PC-3 (cell line): ENCODE measurements around the gene VPS26B. TPM values are rescaled to one million over a fixed set of nuclear protein-coding genes. Genes with fewer than 3 reads are reported as not detected.
"Not testable (repeated sequence)": the region's sequence is repeated elsewhere in the genome, so short reads cannot be mapped to it uniquely, and the experiment has no call there.

Experiments used
- ATAC-seq: fragments of 200-7000 bp; cut with Tn5 transposase; 2 replicates; pipeline ENCODE4 v1.9.1; 2020; ENCODE audit warnings: mild to moderate bottlenecking, moderate library complexity
- BruUV-seq: library from RNA; stranded (reverse); fragments of 400-500 nt; replicated peaks from 2 replicates; lab custom pipeline; 2021; lab: Mats Ljungman, UMichigan
- CTCF ChIA-PET: fragments of 300-600 bp; sonication (Branson Sonifier 250); formaldehyde crosslinking; loops from one replicate; lab custom pipeline; 2022; ENCODE audit warnings: antibody characterized with exemption; lab: Charles Lee
- POLR2A ChIA-PET: fragments of 300-600 bp; sonication (Branson Sonifier 250); formaldehyde crosslinking; loops from one replicate; lab custom pipeline; 2022; ENCODE audit warnings: antibody characterized with exemption; ENCODE audit not compliant: unreplicated experiment; lab: Charles Lee
- DNase-seq: peaks from one replicate; pipeline ENCODE4 v3.0.0-alpha.2; 2015
- H2AFZ ChIP-seq: fragments of 300-600 bp; sonication (generic); 2 replicates; pipeline ENCODE4 v1.6.0; 2016; ENCODE audit warnings: antibody characterized with exemption, low read length
- H3F3A ChIP-seq: fragments of 300-600 bp; sonication (generic); one replicate; pipeline ENCODE4 v1.6.0; 2017; ENCODE audit warnings: antibody characterized with exemption, low read length, control low read depth, mild to moderate bottlenecking; ENCODE audit not compliant: unreplicated experiment
- H3K27ac ChIP-seq: fragments of 300-600 bp; sonication (generic); 2 replicates; pipeline ENCODE4 v1.5.1; 2016; ENCODE audit warnings: mild to moderate bottlenecking, low read length
- H3K27me3 ChIP-seq: fragments of 300-600 bp; sonication (generic); 2 replicates; pipeline ENCODE4 v1.6.1; 2016; ENCODE audit warnings: low read length, mixed read lengths
- H3K36me3 ChIP-seq: fragments of 300-600 bp; sonication (generic); 2 replicates; pipeline ENCODE4 v1.6.1; 2016; ENCODE audit warnings: low read depth, mixed run types, low read length, mixed read lengths
- H3K4me1 ChIP-seq: fragments of 300-600 bp; sonication (generic); 2 replicates; pipeline ENCODE4 v1.5.1; 2016; ENCODE audit warnings: low read length; ENCODE audit not compliant: insufficient read depth
- H3K4me2 ChIP-seq: fragments of 300-600 bp; sonication (generic); 2 replicates; pipeline ENCODE4 v1.6.0; 2016; ENCODE audit warnings: low read length
- H3K4me3 ChIP-seq: fragments of 300-600 bp; sonication (generic); 2 replicates; pipeline ENCODE4 v1.5.1; 2016; ENCODE audit warnings: mild to moderate bottlenecking, low read length, mixed read lengths
- H3K79me2 ChIP-seq: fragments of 300-600 bp; sonication (generic); 2 replicates; pipeline ENCODE4 v1.6.1; 2017; ENCODE audit warnings: low read length, mixed read lengths
- H3K9ac ChIP-seq: fragments of 300-600 bp; sonication (generic); 2 replicates; pipeline ENCODE4 v1.6.0; 2016; ENCODE audit warnings: mild to moderate bottlenecking, low read length
- H3K9me2 ChIP-seq: fragments of 300-600 bp; sonication (generic); replicated peaks from 2 replicates; pipeline ENCODE4 v1.6.1; 2016; ENCODE audit warnings: mixed run types, low read length, mixed read lengths
- H3K9me3 ChIP-seq: fragments of 300-600 bp; sonication (generic); 2 replicates; pipeline ENCODE4 v1.6.1; 2016; ENCODE audit warnings: low read length, mixed read lengths
- H4K20me1 ChIP-seq: fragments of 300-600 bp; sonication (generic); 2 replicates; pipeline ENCODE4 v1.6.1; 2016; ENCODE audit warnings: low read length, mixed read lengths
- CTCF ChIP-seq: fragments of 300-600 bp; sonication (generic); conservative IDR thresholded peaks from 2 replicates; pipeline ENCODE4 v1.5.1; 2017; ENCODE audit warnings: antibody characterized with exemption, low read depth, mild to moderate bottlenecking, low read length
- EZH2 ChIP-seq: fragments of 300-600 bp; sonication (generic); IDR thresholded peaks from one replicate; pipeline ENCODE4 v1.6.1; 2017; ENCODE audit warnings: antibody characterized with exemption, mild to moderate bottlenecking, low read length; ENCODE audit not compliant: unreplicated experiment
- EZH2phosphoT487 ChIP-seq: fragments of 300-600 bp; sonication (generic); IDR thresholded peaks from 2 replicates; pipeline ENCODE4 v1.6.1; 2018; ENCODE audit warnings: mild to moderate bottlenecking, antibody characterized with exemption, low read length, borderline replicate concordance
- intact Hi-C: fragments of 100-400 bp; cut with micrococcal nuclease; formaldehyde crosslinking; loops from 2 replicates; pipeline ENCODE4 v1.9.0; 2023
- total RNA-seq: library from RNA; depleted of rRNA; stranded (reverse); fragments of >200 nt; gene quantifications from 2 replicates; pipeline ENCODE4 v1.2.3, GENCODE V29; 2014

Gene VPS26B
- total RNA-seq, 1 experiment from 2014 or later: 49.2 TPM

- H3K9me2 ChIP-seq: no peaks in the 10 kb centered on the region
- no peak for ATAC-seq
- intact Hi-C loops: no loop called here
- no peaks in the 10 kb centered on the region for H3K9me3 ChIP-seq
- H3K27ac ChIP-seq: no peak overlapping the region
- no peaks in the 10 kb centered on the region for H3K79me2 ChIP-seq
- no TSS peak for BruUV-seq
- no peak overlapping the region for H3K4me3 ChIP-seq
- POLR2A ChIA-PET: no interaction called here
- TF ChIP-seq EZH2phosphoT487: no peak
- no peak for TF ChIP-seq CTCF
- TF ChIP-seq EZH2: no peak
- no peak overlapping the region for H2AFZ ChIP-seq
- no peaks in the 10 kb centered on the region for H4K20me1 ChIP-seq
- H3K36me3 ChIP-seq: peaks cover 60% of the 10 kb centered on the region
- no peak for DNase-seq
- CTCF ChIA-PET: no interaction called here
- no peaks in the 10 kb centered on the region for H3K27me3 ChIP-seq
- no peak overlapping the region for H3K9ac ChIP-seq
- H3K4me1 ChIP-seq: no peaks in the 10 kb centered on the region
- H3K4me2 ChIP-seq: no peak overlapping the region
- H3F3A ChIP-seq: no peaks in the 10 kb centered on the region
Measured at GRCh38 chr11:134178032-134178674, 46.3 kb upstream of the VPS26B start.

DNA sequence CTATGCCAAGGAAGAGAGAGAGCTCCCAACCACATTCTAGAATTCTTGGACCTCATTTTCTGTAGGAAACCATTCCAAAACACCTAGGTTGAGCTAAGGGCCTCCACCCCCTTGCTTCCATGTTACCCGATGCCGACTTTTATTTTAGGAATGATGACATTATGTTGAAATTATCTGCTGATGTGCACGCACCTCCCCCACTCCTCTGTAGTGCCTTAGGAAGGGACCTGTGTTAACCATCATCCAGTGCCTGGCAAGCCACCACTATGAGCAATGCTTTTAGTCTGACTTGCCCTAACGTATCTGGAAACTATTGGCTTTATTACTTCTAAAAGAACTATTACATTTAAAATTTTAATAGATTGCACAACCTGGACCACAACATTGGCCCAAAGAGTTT, 42.8 kb upstream of the VPS26B start:
- H3K4me1 ChIP-seq: no peaks in the 10 kb centered on the region
- no peak for DNase-seq
- H3K27me3 ChIP-seq: no peaks in the 10 kb centered on the region
- BruUV-seq: no TSS peak
- no peaks in the 10 kb centered on the region for H3K9me2 ChIP-seq
- no peak for TF ChIP-seq EZH2phosphoT487
- no peak for TF ChIP-seq EZH2
- no peak for TF ChIP-seq CTCF
- intact Hi-C loops: no loop called here
- H3K9me3 ChIP-seq: no peaks in the 10 kb centered on the region
- H3K27ac ChIP-seq: no peak overlapping the region
- H3K79me2 ChIP-seq: no peaks in the 10 kb centered on the region
- peaks cover 60% of the 10 kb centered on the region for H3K36me3 ChIP-seq
- no peak overlapping the region for H3K4me2 ChIP-seq
- no peak overlapping the region for H3K9ac ChIP-seq
- no peak for ATAC-seq
- CTCF ChIA-PET: no interaction called here
- H3F3A ChIP-seq: no peaks in the 10 kb centered on the region
- POLR2A ChIA-PET: no interaction called here
- no peak overlapping the region for H2AFZ ChIP-seq
- H4K20me1 ChIP-seq: no peaks in the 10 kb centered on the region
- no peak overlapping the region for H3K4me3 ChIP-seq

GRCh38 chr11:134188092-134188491, 36.4 kb upstream of the VPS26B start:
- CTCF ChIA-PET, H4K20me1 ChIP-seq, H3K27me3 ChIP-seq, BruUV-seq, H3K4me1 ChIP-seq, H3K4me2 ChIP-seq, H3K79me2 ChIP-seq, DNase-seq, H3K9me3 ChIP-seq, H3K9ac ChIP-seq, H3K4me3 ChIP-seq, ATAC-seq, POLR2A ChIA-PET, H3K9me2 ChIP-seq, H3K27ac ChIP-seq, H3F3A ChIP-seq, H2AFZ ChIP-seq, intact Hi-C loops: not testable (repeated sequence)
- peaks cover 74% of the 10 kb centered on the region for H3K36me3 ChIP-seq
